Vagina (tissue), 2 donors: Measurements from ENCODE around the gene LRRC42. TPM values are rescaled to one million over a fixed set of nuclear protein-coding genes. Genes with fewer than 3 reads are reported as not detected.

Experiments used
- DNase-seq, 2 donors: peaks; one replicate each; pipeline ENCODE4 v3.0.0-alpha.2; 2017; ENCODE audit errors: extremely low spot score in 2 of 2
- H3K27ac ChIP-seq: fragments of 200-600 bp; sonication (generic); one replicate; pipeline ENCODE4 v1.5.1; 2019
- H3K27me3 ChIP-seq: fragments of 200-600 bp; sonication (generic); one replicate; pipeline ENCODE4 v1.5.1; 2019
- H3K36me3 ChIP-seq, 2 donors: fragments of 200-600 bp; sonication (generic); one replicate each; pipeline ENCODE4 v1.5.1; 2017 to 2019
- H3K4me1 ChIP-seq: fragments of 200-600 bp; sonication (generic); one replicate; pipeline ENCODE4 v1.5.1; 2019
- H3K4me3 ChIP-seq, 2 donors: fragments of 200-600 bp; sonication (generic); 1 replicate in 1 of 2; 2 replicates in 1 of 2; pipeline ENCODE4 v1.5.1; 2016 to 2019
- H3K9me3 ChIP-seq: fragments of 200-600 bp; sonication (generic); one replicate; pipeline ENCODE4 v1.5.1; 2019
- POLR2A ChIP-seq, 2 donors: fragments of 450-650 bp; IDR thresholded peaks; one replicate each; pipeline ENCODE4 v1.6.1; 2017; ENCODE audit warnings: antibody characterized with exemption in 2 of 2, mild to moderate bottlenecking in 2 of 2, moderate library complexity in 2 of 2
- POLR2AphosphoS5 ChIP-seq, 2 donors: sonication (generic); formaldehyde crosslinking; IDR thresholded peaks; one replicate each; pipeline ENCODE4 v1.9.0; 2017; ENCODE audit warnings: antibody characterized with exemption in 2 of 2, mild to moderate bottlenecking in 2 of 2, low read depth in 1 of 2; ENCODE audit not compliant: insufficient read depth in 1 of 2
- intact Hi-C: fragments of 100-400 bp; cut with DNase I; formaldehyde crosslinking; loops from one replicate; pipeline ENCODE4 v1.15.1; 2023
- total RNA-seq: library from RNA; depleted of rRNA; stranded (reverse); fragments of >200 nt; gene quantifications from one replicate; pipeline ENCODE4 v1.2.3, GENCODE V29; 2016
- TF ChIP-seq, protein P1 (sequence below), 3 experiments: fragments of 450-650 bp in 2 of 3; fragments of 200-600 bp in 1 of 3; sonication (generic) in 1 of 3; IDR thresholded peaks; one replicate each; pipeline ENCODE4 v1.5.1; 2017 to 2019; ENCODE audit warnings: antibody characterized with exemption in 3 of 3, mild to moderate bottlenecking in 2 of 3, moderate library complexity in 2 of 3

The LRRC42 gene, protein sequence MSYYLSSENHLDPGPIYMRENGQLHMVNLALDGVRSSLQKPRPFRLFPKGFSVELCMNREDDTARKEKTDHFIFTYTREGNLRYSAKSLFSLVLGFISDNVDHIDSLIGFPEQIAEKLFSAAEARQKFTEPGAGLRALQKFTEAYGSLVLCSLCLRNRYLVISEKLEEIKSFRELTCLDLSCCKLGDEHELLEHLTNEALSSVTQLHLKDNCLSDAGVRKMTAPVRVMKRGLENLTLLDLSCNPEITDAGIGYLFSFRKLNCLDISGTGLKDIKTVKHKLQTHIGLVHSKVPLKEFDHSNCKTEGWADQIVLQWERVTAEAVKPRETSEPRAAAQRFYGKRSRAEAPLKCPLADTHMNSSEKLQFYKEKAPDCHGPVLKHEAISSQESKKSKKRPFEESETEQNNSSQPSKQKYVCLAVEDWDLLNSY
- total RNA-seq, result 31.7 TPM

DNA sequence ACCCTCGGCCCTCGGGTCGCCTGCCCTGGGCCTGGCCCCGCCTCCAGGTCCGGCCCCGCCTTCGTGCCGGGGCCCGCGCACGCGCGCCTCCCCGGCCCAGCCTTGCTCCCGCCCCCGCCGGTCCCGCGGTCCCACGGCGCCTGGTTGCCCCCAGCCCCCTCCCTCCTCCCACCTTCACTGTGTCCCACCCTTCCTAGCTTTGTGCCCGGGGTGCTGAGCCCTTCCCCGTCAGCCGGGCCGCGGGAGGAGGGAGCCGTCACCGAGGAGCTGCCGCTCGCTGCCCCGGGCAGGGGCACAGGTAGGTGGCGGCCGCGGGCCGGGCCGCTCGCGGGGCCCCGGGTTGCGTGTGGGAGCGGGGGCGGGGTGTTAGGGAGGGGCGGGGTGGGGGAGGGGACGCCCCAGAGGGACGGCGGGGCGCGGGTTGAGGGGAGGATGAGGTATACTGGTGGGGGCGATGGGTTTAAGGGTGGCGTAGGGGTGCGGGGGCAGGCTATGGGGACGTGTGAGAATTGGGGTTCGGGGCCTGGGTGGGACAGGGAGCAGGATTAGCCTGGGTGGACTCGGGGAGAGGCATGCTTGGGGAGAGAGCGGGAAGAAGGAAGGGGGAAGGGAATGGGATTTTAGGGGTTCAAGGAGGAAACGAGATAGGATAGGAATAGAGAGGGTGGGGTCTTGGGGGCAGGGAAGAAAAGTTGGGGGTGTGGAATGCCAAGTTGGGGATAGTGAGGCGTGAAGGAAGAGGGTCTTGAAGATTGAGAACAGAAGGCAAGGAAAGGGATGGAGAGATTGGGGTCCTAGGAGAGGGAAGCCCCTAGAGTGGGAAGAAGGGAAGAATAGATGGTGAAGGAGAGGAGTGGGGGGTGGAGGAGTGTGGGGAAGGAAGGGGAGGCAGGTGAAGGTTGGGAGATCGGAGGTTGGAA lies at the start of gene LRRC42:
Gene LRRC42, plus strand, starts transcription at position 99 of the 920 bp plus-strand sequence. CDS start 5,650 bp downstream, outside the sequence.
- Histone ChIP-seq H3K27ac (peak within 1 kb of the TSS; percentile 87), H3K36me3 (no peaks in the 10 kb centered on the region), H3K27me3 (no peaks in the 10 kb centered on the region), H3K9me3 (no peaks in the 10 kb centered on the region), H3K4me1 (peaks cover 47% of the 10 kb centered on the region), H3K4me3 (peak within 1 kb of the TSS; percentile 70 to 86)
- intact Hi-C loops, result loop anchor here (5.0 kb wide), 2 partner anchors 54 to 106 kb away; partner anchors contain the start of genes DIO1, TCEANC2 and TMEM59
- TF ChIP-seq POLR2A (IDR thresholded peaks at IDR 0.05) (no peak), POLR2AphosphoS5 (IDR thresholded peaks at IDR 0.05; ENCODE audit: insufficient read depth in 1 of 2, low read depth in 1 of 2) (no peak)
- TF ChIP-seq, protein P1, sequence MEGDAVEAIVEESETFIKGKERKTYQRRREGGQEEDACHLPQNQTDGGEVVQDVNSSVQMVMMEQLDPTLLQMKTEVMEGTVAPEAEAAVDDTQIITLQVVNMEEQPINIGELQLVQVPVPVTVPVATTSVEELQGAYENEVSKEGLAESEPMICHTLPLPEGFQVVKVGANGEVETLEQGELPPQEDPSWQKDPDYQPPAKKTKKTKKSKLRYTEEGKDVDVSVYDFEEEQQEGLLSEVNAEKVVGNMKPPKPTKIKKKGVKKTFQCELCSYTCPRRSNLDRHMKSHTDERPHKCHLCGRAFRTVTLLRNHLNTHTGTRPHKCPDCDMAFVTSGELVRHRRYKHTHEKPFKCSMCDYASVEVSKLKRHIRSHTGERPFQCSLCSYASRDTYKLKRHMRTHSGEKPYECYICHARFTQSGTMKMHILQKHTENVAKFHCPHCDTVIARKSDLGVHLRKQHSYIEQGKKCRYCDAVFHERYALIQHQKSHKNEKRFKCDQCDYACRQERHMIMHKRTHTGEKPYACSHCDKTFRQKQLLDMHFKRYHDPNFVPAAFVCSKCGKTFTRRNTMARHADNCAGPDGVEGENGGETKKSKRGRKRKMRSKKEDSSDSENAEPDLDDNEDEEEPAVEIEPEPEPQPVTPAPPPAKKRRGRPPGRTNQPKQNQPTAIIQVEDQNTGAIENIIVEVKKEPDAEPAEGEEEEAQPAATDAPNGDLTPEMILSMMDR (IDR thresholded peaks at IDR 0.05), result no peak
- no peak for DNase-seq

DNA sequence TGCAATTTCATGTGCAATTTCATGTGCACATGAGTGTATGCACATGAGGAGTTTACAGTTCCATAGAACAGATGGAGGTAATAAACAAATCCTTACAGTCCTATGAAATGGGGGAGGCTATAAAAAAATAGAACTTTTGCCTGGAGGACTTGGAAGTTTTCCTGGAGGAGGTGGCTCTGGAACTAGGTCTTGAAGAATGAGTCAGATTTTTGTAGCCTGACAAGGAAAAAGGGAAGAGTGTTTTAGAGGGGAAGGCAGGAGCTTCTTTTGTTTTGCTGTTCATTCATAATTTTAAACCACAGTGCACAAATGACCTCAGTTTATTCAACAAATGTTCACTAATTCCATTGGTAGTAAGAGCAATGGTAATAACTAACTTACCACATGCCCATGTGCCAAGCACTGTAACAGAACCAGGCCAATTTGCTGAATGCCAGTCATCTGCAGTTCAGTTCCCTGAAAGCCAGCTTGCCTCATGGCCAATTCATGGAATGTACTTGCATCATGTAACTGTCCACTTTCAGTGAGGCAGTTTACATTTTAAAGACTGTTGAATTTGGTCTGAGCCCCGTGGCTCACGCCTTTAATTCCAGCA lies 49.4 kb upstream of the LRRC42 start:
- Histone ChIP-seq H3K4me3 (no peak overlapping the region), H3K9me3 (no peaks in the 10 kb centered on the region), H3K27me3 (no peaks in the 10 kb centered on the region), H3K36me3 (no peaks in the 10 kb centered on the region), H3K27ac (peak overlapping the region; percentile 27), H3K4me1 (peaks cover 33% of the 10 kb centered on the region)
- DNase-seq, result no peak
- intact Hi-C loops, result no loop called here
- TF ChIP-seq, protein P1 (IDR thresholded peaks at IDR 0.05), result no peak
- TF ChIP-seq POLR2AphosphoS5 (IDR thresholded peaks at IDR 0.05; ENCODE audit: insufficient read depth in 1 of 2, low read depth in 1 of 2), result peak in 1 of 2 donors; percentile 51

DNA sequence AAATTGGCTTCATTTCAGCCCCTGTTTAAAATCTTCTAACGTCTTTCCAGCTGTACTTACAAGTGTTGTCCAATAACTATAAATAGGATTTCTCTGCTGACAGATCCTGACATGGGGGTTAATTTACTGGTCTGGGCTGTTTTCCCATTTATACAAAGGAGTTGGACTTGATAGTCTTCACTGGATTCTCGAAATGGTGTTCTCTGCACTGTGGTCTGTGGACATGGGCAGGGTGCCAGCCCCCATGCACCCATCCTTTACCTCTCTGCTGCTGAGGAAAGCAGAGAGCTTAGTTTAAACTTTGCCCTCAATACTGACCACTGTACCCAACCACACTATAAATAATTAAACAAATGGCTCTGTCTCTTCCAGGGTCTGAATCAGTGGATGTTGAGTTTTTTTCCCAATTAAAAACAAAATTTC lies 46.9 kb upstream of the LRRC42 start:
- no peaks in the 10 kb centered on the region for H3K27me3 ChIP-seq
- no peak overlapping the region for H3K4me3 ChIP-seq
- H3K4me1 ChIP-seq, result peaks cover 33% of the 10 kb centered on the region
- TF ChIP-seq POLR2AphosphoS5 (IDR thresholded peaks at IDR 0.05; ENCODE audit: insufficient read depth in 1 of 2, low read depth in 1 of 2) (no peak), POLR2A (IDR thresholded peaks at IDR 0.05) (no peak)
- TF ChIP-seq, protein P1 (IDR thresholded peaks at IDR 0.05), result no peak
- no peaks in the 10 kb centered on the region for H3K9me3 ChIP-seq
- no peaks in the 10 kb centered on the region for H3K36me3 ChIP-seq
- intact Hi-C loops, result no loop called here
- no peak overlapping the region for H3K27ac ChIP-seq
- no peak for DNase-seq

DNA sequence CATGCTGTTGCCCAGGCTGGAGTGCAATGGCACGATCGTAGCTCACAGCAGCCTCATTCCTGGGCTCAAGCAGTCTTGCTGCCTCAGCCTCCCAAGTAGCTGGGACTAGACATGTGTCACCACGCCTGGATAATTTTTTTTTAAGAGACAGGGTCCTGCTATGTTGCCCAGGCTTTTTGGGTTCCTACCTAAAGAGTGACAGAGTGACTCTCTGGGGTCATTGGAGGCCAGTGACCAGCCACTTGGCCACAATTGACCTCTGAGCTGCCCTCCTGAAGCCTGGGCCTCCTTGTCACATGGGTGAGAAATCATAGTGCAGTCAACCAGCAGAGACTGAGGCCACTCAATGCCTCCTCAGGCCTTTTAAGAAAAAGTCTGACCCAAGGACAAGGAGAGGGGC lies 46.4 kb upstream of the LRRC42 start:
- Histone ChIP-seq H3K36me3 (no peaks in the 10 kb centered on the region), H3K4me1 (peaks cover 33% of the 10 kb centered on the region), H3K4me3 (no peak overlapping the region), H3K9me3 (no peaks in the 10 kb centered on the region), H3K27ac (no peak overlapping the region), H3K27me3 (no peaks in the 10 kb centered on the region)
- DNase-seq, result no peak
- TF ChIP-seq, protein P1 (IDR thresholded peaks at IDR 0.05), result no peak
- no peak for TF ChIP-seq POLR2AphosphoS5 (IDR thresholded peaks at IDR 0.05; ENCODE audit: insufficient read depth in 1 of 2, low read depth in 1 of 2)
- TF ChIP-seq POLR2A (IDR thresholded peaks at IDR 0.05), result no peak
- intact Hi-C loops, result no loop called here
